HCT116 (cell line): Measurements from ENCODE around the gene SPPL2B. TPM values are rescaled to one million over a fixed set of nuclear protein-coding genes. Genes with fewer than 3 reads are reported as not detected.

ENCODE experiments used
- ATAC-seq: fragments of 200-7000 bp; cut with Tn5 transposase; 2 replicates; pipeline ENCODE4 v1.9.1; 2020; ENCODE audit warnings: mild to moderate bottlenecking, moderate library complexity
- BruUV-seq: library from RNA; stranded (reverse); fragments of 400-500 nt; replicated peaks from 2 replicates; lab custom pipeline; 2021; lab: Mats Ljungman, UMichigan
- CTCF ChIA-PET: fragments of 300-600 bp; sonication (Branson Sonifier 250); formaldehyde crosslinking; loops from one replicate; lab custom pipeline; 2021; ENCODE audit warnings: antibody characterized with exemption; lab: Charles Lee
- POLR2A ChIA-PET: fragments of 300-600, 350-600 bp; sonication (Branson Sonifier 250); formaldehyde crosslinking; loops from one replicate; lab custom pipeline; 2021; ENCODE audit warnings: antibody characterized with exemption; lab: Charles Lee
- RAD21 ChIA-PET, 2 experiments: fragments of 300-600 bp; sonication (Branson Sonifier 250); formaldehyde crosslinking; loops; one replicate each; lab custom pipeline; 2023; ENCODE audit warnings: low total read pairs in 2 of 2; ENCODE audit not compliant: uncharacterized antibody in 2 of 2, unreplicated experiment in 2 of 2, low non-redundant PET in 1 of 2; lab: Charles Lee
- DNase-seq: peaks from one replicate; pipeline ENCODE4 v3.0.0-alpha.2; 2010; ENCODE audit warnings: low read depth, low spot score
- H2AFZ ChIP-seq: fragments of 200-600 bp; shearing (Covaris generic), sonication (generic); 2 replicates; pipeline ENCODE4 v1.6.1; 2017; ENCODE audit warnings: low read depth, mixed run types, mixed read lengths, antibody characterized with exemption, low read length; ENCODE audit not compliant: poor library complexity, severe bottlenecking
- H3K27ac ChIP-seq: 2 replicates; pipeline ENCODE4 v1.5.1; 2012; ENCODE audit warnings: low read depth, low read length
- H3K27me3 ChIP-seq: fragments of 200-600 bp; sonication (generic); 2 replicates; pipeline ENCODE4 v1.6.1; 2016; ENCODE audit warnings: mixed run types, low read length, mixed read lengths; ENCODE audit not compliant: insufficient read depth
- H3K36me3 ChIP-seq, 2 experiments: fragments of 200-500 bp in 1 of 2; fragments of 200-600 bp in 1 of 2; sonication (Bioruptor generic) in 1 of 2; sonication (generic) in 1 of 2; 2 replicates each; pipeline versions ENCODE4 v1.5.1 to v1.6.1; 2014 to 2016; ENCODE audit warnings: low read length in 2 of 2, inconsistent platforms in 1 of 2, mixed read lengths in 1 of 2, mixed run types in 1 of 2; ENCODE audit not compliant: insufficient read depth in 2 of 2, control insufficient read depth in 1 of 2
- H3K4me1 ChIP-seq, 2 experiments: fragments of 200-600 bp in 1 of 2; sonication (generic) in 1 of 2; 2 replicates each; pipeline versions ENCODE4 v1.5.1 to v1.6.1; 2012 to 2017; ENCODE audit warnings: low read length in 2 of 2, inconsistent platforms in 1 of 2, mild to moderate bottlenecking in 1 of 2, mixed read lengths in 1 of 2, mixed run types in 1 of 2, moderate library complexity in 1 of 2; ENCODE audit not compliant: insufficient read depth in 2 of 2, control insufficient read depth in 1 of 2
- H3K4me2 ChIP-seq: fragments of 200-600 bp; sonication (generic); 2 replicates; pipeline ENCODE4 v1.6.1; 2017; ENCODE audit warnings: mixed run types, low read length, mixed read lengths
- H3K4me3 ChIP-seq, 2 experiments: fragments of 200-600 bp in 1 of 2; sonication (generic) in 1 of 2; replicated peaks in 1 of 2; 2 replicates each; pipeline ENCODE4 v1.5.1; 2011 to 2016; ENCODE audit warnings: low read length in 2 of 2, control low read depth in 1 of 2, low read depth in 1 of 2, mild to moderate bottlenecking in 1 of 2, mixed read lengths in 1 of 2, mixed run types in 1 of 2
- H3K79me2 ChIP-seq: fragments of 200-600 bp; sonication (generic); 2 replicates; pipeline ENCODE4 v1.6.1; 2017; ENCODE audit warnings: mild to moderate bottlenecking, mixed run types, low read length, moderate library complexity, mixed read lengths; ENCODE audit not compliant: insufficient read depth
- H3K9ac ChIP-seq: fragments of 200-600 bp; sonication (generic); 2 replicates; pipeline ENCODE4 v1.6.1; 2016; ENCODE audit warnings: low read length, mixed read lengths
- H3K9me2 ChIP-seq: fragments of 200-600 bp; sonication (generic), shearing (Covaris generic); 2 replicates; pipeline ENCODE4 v1.6.1; 2017; ENCODE audit warnings: mixed run types, mild to moderate bottlenecking, moderate library complexity; ENCODE audit not compliant: insufficient read depth
- H3K9me3 ChIP-seq, 2 experiments: fragments of 200-500 bp in 1 of 2; fragments of 200-600 bp in 1 of 2; sonication (Bioruptor generic) in 1 of 2; sonication (generic) in 1 of 2; 2 replicates each; pipeline ENCODE4 v1.6.1; 2014 to 2017; ENCODE audit warnings: low read length in 2 of 2, mixed read lengths in 2 of 2, inconsistent platforms in 1 of 2, low read depth in 1 of 2, mild to moderate bottlenecking in 1 of 2, mixed run types in 1 of 2, moderate library complexity in 1 of 2; ENCODE audit not compliant: control insufficient read depth in 1 of 2, insufficient read depth in 1 of 2
- H4K20me1 ChIP-seq: fragments of 200-600 bp; sonication (generic), shearing (Covaris generic); 2 replicates; pipeline ENCODE4 v1.6.1; 2017; ENCODE audit warnings: mixed run types, mild to moderate bottlenecking, moderate library complexity; ENCODE audit not compliant: insufficient read depth
- CEBPB ChIP-seq: IDR thresholded peaks from 2 replicates; pipeline ENCODE4 v1.6.1; 2012; ENCODE audit warnings: low read depth
- ELF1 ChIP-seq: IDR thresholded peaks from 2 replicates; pipeline ENCODE4 v1.6.1; 2012; ENCODE audit warnings: low read depth, borderline replicate concordance
- FOSL1 ChIP-seq: IDR thresholded peaks from 2 replicates; pipeline ENCODE4 v1.6.1; 2012; ENCODE audit warnings: low read depth
- POLR2A ChIP-seq: IDR thresholded peaks from 2 replicates; pipeline ENCODE4 v1.7.0; 2011; ENCODE audit warnings: borderline replicate concordance; ENCODE audit not compliant: insufficient read depth, insufficient read length; ENCODE audit errors: extremely low read depth
- POLR2AphosphoS5 ChIP-seq: IDR thresholded peaks from 2 replicates; pipeline ENCODE4 v1.6.1; 2011; ENCODE audit warnings: mild to moderate bottlenecking, low read depth, low read length, moderate library complexity
- RAD21 ChIP-seq: IDR thresholded peaks from 2 replicates; pipeline ENCODE4 v1.6.1; 2012; ENCODE audit warnings: low read depth, mild to moderate bottlenecking
- SIN3A ChIP-seq: IDR thresholded peaks from 2 replicates; pipeline ENCODE4 v1.6.1; 2012; ENCODE audit warnings: low read depth
- SP1 ChIP-seq: IDR thresholded peaks from 2 replicates; pipeline ENCODE4 v1.6.1; 2012; ENCODE audit warnings: low read depth
- SRF ChIP-seq: IDR thresholded peaks from 2 replicates; pipeline ENCODE4 v1.6.1; 2012; ENCODE audit warnings: low read depth
- YY1 ChIP-seq: IDR thresholded peaks from 2 replicates; pipeline ENCODE4 v1.6.1; 2011; ENCODE audit warnings: low read length, low read depth, moderate library complexity, mild to moderate bottlenecking; ENCODE audit not compliant: insufficient replicate concordance; ENCODE audit errors: extremely low read depth
- ZFX ChIP-seq: fragments of 450-650 bp; IDR thresholded peaks from 2 replicates; pipeline ENCODE4 v1.6.1; 2017
- ZNF274 ChIP-seq: fragments of 200-500 bp; sonication (Bioruptor generic); IDR thresholded peaks from 2 replicates; pipeline ENCODE4 v1.6.1; 2014; ENCODE audit warnings: mild to moderate bottlenecking, low read depth, low read length, inconsistent platforms
- intact Hi-C: fragments of 100-400 bp; cut with micrococcal nuclease; formaldehyde crosslinking; loops from 2 replicates; pipeline ENCODE4 v1.10.0; 2022
- total RNA-seq: library from RNA; stranded (reverse); gene quantifications from one replicate; pipeline ENCODE4 v1.2.1, GENCODE V29; 2021; ENCODE audit not compliant: unreplicated experiment
- TF ChIP-seq, protein P1 (sequence below): IDR thresholded peaks from 2 replicates; pipeline ENCODE4 v1.6.1; 2011; ENCODE audit warnings: mild to moderate bottlenecking, low read length, moderate library complexity; ENCODE audit not compliant: insufficient replicate concordance; ENCODE audit errors: extremely low read depth
- TF ChIP-seq, protein P2 (sequence below): IDR thresholded peaks from 2 replicates; pipeline ENCODE4 v1.6.1; 2012

SPPL2B gene
- total RNA-seq, 1 experiment from 2014 or later, result 83.1 TPM

DNA sequence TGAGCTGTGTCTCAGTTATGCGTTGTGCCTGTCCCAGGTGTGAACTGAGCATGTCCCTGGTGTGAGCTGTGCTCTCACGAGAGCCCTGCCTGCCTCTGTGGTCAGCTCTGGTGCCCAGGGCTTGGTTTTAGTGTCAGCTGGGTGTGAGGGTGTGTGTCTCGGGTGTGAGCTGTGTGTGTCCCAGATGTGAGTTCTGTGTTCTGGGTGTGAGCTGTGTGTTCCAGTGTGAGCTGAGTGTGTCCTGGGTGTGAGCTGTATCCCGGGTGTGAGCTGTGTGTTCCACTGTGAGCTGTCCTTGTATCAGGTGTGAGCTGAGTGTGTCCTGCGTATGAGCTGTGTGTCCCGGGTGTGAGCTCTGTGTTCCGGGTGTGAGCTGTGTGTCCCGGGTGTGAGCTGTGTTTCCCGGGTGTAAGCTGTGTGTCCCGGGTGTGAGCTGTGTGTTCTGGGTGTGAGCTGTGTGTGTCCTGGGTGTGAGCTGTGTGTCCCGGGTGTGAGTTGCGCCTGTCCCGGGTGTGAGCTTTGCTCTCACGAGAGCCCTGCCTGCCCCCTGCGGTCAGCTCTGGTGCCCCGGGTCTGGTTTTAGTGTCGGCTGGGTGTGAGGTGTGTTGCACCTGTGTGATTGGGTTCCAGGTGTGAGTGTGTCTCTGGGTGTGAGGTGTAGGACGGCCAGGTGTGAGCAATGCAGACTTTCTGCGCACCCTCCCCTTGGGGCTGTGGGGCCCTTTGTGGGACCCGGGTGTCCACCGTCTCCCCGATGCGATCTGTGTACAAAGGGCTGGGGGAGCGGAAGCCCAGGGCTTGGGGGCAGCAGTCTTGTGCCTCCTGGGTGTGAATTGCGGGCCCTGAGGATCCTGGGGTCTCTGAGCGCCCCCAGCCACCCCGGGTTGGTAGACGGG is 39.4 kb upstream of the SPPL2B start (continued):
- TF ChIP-seq, protein P1, sequence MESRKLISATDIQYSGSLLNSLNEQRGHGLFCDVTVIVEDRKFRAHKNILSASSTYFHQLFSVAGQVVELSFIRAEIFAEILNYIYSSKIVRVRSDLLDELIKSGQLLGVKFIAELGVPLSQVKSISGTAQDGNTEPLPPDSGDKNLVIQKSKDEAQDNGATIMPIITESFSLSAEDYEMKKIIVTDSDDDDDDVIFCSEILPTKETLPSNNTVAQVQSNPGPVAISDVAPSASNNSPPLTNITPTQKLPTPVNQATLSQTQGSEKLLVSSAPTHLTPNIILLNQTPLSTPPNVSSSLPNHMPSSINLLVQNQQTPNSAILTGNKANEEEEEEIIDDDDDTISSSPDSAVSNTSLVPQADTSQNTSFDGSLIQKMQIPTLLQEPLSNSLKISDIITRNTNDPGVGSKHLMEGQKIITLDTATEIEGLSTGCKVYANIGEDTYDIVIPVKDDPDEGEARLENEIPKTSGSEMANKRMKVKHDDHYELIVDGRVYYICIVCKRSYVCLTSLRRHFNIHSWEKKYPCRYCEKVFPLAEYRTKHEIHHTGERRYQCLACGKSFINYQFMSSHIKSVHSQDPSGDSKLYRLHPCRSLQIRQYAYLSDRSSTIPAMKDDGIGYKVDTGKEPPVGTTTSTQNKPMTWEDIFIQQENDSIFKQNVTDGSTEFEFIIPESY, result no peak
- no peak for TF ChIP-seq SP1
- no peak for TF ChIP-seq SIN3A
- no peak for TF ChIP-seq POLR2A
- TF ChIP-seq POLR2AphosphoS5, result no peak
- no peak for TF ChIP-seq ELF1
- no peak for TF ChIP-seq YY1
- no peak for TF ChIP-seq SRF
- TF ChIP-seq, all 23 proteins: peak for 0

DNA sequence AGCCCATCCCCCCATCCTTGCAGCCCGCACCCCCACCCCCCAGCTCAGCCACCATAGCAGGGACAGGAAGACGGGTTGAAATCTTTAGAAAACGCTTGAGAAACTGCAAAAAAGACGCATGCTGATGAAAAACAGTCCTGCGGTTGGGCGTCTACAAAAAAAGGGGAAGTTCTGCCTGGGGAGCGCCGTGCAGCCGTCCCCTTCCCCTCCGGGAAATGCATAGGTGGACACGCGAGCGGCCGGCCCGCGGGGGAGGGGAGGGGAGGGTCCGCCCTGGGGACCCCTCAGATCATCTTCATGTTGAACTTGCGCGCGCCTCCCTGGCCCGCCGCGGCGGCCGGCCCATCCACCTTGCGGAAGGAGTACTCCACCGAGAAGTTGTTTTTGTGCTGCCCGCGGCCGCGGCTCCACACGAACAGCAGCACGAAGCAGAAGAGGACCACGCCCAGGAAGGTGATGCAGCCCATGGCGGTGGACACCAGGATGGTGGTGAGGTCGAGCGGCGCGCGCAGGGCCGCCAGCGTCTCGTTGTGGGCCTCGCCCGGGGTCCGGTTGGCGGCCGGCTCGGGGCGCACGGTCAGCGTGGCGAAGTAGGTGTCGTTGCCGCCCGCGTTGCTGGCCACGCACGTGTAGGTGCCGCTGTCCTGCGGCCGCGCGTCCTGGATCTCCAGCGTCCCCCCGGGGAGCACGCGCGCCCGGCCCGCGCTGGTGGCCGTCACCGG is 38.6 kb upstream of the SPPL2B start:
- H3K9ac ChIP-seq, result no peak overlapping the region
- BruUV-seq, result no TSS peak
- H3K4me1 ChIP-seq, result no peaks in the 10 kb centered on the region
- H2AFZ ChIP-seq, result no peak overlapping the region
- no peaks in the 10 kb centered on the region for H3K79me2 ChIP-seq
- ATAC-seq, result no peak
- H3K27ac ChIP-seq, result no peak overlapping the region
- CTCF ChIA-PET, result no interaction called here
- H3K36me3 ChIP-seq, result no peaks in the 10 kb centered on the region
- H3K9me3 ChIP-seq, result no peaks in the 10 kb centered on the region
- H3K27me3 ChIP-seq, result no peaks in the 10 kb centered on the region
- H3K4me2 ChIP-seq, result no peak overlapping the region
- no peak for DNase-seq
- POLR2A ChIA-PET, result no interaction called here
- intact Hi-C loops, result no loop called here
- H3K4me3 ChIP-seq, result no peak overlapping the region
- RAD21 ChIA-PET, result no interaction called here
- no peaks in the 10 kb centered on the region for H3K9me2 ChIP-seq
- no peaks in the 10 kb centered on the region for H4K20me1 ChIP-seq
- no peak for TF ChIP-seq POLR2A
- TF ChIP-seq SIN3A, result no peak
- no peak for TF ChIP-seq ZFX
- TF ChIP-seq RAD21, result no peak
- TF ChIP-seq FOSL1, result no peak
- TF ChIP-seq CEBPB, result no peak
- no peak for TF ChIP-seq POLR2AphosphoS5
- no peak for TF ChIP-seq SRF
- TF ChIP-seq, protein P2, sequence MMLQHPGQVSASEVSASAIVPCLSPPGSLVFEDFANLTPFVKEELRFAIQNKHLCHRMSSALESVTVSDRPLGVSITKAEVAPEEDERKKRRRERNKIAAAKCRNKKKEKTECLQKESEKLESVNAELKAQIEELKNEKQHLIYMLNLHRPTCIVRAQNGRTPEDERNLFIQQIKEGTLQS, result no peak
- no peak for TF ChIP-seq ZNF274
- TF ChIP-seq, protein P1, result no peak
